HG03442 (cell line): Measurements from ENCODE around the gene SLC16A3.
"Not testable (repeated sequence)": the region's sequence is repeated elsewhere in the genome, so short reads cannot be mapped to it uniquely, and the experiment has no call there.

Experiments
- ATAC-seq: cut with Tn5 transposase; IDR thresholded peaks from one replicate; pipeline ENCODE4 v1.9.1; 2021; ENCODE audit warnings: mild to moderate bottlenecking, moderate library complexity; ENCODE audit not compliant: unreplicated experiment

Gene SLC16A3

DNA sequence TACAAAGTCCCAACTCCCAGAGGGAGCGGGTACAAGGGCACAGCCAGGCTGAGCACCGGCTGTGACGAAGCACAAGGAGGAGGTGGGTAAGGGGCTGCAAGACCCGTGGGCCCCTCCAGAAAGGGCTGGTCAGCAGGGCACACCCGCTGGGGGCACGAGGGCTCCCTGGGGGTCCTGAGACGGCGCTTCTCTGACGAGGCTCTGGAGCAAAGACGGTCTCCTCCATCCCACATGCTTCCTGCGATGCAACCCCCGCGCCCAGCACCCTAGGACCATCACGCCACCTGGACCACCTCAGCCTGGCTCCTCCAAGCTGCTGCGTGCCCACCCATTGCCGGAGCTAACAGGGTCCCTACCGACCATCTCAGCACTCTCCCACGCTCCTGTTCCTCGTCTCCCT, 24.9 kb upstream of the SLC16A3 start:
- no peak for ATAC-seq

DNA sequence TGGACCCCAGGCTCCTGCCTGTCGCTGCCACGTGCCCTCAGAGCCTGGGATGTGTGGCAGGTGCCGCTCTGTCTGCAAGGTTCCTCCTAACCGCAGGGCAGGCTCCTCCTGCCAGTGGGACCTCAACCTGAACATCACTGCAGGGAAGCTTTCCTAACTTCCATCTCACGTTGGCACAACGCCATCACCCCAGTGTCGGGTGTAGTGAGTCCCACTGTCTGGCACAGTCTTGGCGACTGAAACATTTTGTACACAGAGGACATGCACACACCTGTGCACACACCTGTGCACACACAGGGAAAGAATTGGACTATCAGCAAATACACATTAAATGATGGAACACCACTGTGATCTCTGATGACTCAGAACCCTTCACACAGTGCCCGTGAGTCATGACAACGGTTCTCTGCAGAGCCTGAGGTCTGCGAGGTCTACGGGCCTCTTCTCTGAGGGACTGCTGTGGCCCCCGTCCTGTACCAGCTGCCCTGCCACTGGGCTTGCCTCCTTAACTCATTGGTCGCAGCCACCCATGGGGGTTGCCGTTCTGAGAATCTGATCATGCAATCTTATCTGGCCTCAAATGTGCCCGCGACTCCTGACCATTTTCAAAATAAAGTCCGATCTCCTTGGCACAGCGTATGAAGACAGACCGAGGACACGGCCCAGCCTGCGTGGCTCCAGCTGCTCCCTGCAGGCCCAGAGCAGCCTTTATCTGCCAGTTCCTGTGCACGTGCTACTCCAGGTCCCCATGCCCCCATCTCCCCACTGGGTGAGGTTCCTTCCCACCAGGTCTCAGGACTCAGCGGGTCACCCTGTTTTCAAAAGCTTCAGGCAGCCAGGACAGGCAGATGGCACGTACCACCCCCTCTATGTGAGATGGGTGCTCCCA, 23.8 kb upstream of the SLC16A3 start:
- ATAC-seq, result no peak

- ATAC-seq, result peak; percentile 71
Measured at GRCh38 chr17:82205720-82206508, 22.9 kb upstream of the SLC16A3 start.

GRCh38 chr17:82210655-82211054, 18.2 kb upstream of the SLC16A3 start:
- ATAC-seq, result not testable (repeated sequence)

GRCh38 chr17:82212331-82213250, 16.3 kb upstream of the SLC16A3 start, which contains the start of gene CCDC57:
Gene CCDC57 (minus strand): TSS chr17:82212842. CDS start chr17:82201944, 10,898 bp downstream.
- ATAC-seq, result peak; percentile 45

DNA sequence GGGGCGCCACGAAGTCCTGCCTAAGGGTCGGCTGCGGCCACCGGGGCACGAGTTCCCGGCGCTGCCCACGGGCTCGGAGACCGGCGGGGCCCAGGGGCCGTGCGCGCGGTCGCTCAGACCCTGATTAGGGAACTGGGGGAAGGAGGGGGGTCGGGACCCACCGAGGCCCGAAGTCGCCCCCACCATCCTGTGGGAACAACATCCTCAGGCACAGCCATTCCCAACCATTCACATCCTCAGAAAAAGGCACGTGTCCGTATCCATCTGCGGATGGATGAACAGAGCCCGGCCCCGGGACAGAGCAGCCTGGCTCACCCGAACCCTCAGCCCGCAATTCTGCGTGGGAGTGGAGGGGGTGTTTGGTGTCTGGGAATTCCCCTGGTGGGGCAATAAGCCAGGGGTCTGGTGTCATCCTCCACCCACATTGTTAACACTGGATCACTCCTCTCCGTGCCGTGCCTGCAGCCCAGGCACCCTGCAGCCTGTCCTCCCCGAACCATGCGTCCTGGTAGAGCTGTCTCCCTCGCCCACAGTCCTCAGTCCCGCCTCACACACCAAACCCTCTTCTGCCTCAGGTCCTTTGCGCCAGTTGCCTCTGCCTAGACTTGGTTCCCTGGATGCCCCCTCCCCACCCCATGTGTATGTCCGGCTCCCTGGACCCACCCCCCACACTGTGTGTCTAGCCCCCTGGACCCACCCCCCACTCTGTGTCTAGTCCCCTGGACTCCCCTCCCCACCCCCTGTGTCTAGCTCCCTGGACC, 15.4 kb upstream of the SLC16A3 start:
- ATAC-seq, result peak; percentile 12

DNA sequence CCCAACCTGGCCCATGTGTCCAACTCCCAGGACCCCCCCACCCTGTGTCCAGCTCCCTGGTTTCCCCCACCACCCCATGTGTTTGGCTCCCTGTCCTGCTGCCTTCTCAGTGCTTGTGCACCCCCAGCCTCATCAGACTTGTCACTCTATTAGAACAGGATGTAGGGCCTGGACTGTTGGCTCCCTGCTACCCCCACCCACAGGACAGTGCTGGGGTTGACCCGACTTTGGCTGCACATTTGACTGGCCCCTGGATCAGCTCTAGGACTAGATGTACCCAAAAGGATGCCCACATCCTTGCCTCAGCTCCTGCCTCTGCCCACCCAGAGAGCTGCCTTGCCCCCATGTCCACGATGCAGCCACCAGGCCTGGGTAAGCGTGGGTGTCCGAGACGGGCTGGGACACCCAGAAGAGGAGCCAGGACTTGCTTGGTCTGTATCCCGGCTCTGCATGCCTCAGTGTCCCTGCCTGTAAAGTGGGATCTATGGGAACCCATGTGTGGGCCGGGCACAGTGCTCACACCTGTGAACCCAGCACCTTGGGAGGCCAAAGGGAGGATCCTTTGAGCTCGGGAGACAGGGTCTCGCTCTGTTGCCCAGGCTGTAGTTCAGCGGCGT, 14.7 kb upstream of the SLC16A3 start:
- no peak for ATAC-seq

DNA sequence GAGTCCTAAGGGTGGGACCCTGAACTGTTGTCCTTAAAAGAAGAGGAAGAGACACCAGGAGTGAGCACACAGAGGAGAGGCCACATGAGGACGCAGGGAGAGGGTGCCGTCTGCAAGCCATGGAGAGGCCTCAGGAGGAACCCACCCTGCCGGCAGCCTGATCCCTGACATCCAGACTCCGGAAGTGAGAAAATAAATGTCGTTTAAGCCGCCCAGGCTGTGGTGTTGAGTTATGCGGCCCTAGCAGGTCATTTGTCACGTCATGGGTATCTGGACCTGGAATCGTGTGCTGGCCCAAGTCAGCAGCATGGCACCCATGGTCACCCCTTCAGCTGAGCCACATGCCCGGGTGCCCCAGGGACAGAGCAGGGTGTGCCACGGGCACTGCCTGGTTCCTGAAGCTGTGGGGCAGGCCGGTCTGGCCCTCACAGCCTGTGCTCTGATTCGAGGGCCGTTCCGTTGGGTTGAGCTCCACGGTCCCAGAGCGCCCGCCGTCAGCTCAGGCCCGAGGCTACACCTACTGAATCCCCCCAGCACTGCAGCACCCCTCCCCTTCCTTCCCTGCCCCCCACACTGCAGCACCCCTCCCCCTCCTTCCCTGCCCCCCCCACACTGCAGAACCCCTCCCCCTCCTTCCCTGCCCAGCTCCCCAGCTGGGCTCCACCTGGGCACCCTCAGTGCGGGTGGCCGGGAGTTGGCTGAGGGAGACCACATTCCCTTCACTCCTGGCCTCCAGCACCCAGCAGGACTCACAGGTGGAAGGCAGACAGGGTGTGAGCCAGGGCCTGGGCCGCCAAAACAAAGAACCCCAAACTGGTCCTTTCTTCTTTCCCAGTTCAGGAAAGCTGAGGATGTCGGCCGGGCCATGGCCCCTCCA, 13.5 kb upstream of the SLC16A3 start:
- ATAC-seq, result no peak

- no peak for ATAC-seq
Measured at GRCh38 chr17:82215972-82216300, 12.9 kb upstream of the SLC16A3 start.

DNA sequence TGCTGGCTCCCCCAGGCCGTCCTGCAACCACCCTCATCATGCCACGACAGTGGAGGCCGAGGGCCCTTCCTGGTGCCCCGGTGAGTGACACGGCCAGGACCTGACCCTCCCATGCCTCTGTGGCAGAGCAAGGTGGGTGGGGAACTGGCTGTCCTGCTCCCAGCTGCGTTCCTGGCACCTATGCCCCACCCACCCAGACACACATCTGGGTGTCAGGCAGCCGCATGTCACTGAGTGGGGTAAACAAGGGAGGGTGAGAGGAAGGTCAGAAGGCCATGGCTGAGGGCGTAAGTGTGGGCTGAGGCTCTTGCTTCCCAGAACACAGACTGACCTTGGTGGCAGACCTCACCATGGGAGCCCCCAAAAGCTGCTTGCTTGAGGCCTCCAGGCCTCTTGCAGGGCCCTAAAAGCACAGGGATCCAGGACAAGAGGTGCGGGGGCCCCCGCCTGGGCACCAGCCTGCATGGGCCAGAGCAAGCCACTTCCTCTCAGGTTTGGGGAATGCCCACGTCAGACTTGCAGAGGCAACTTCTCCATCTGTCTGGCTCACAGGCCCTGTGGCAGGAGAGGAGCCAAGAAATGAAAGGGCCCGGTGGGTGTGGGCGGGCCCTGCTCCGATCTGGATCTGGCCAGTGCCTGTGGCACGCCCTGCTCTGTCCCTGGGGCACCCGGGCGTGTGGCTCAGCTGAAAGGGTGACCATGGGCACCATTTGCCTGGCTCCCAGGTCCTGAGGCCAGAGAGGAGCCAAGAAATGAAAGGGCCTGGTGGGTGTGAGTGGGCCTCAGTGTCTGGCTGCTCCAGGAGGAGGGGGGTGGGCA, 12.3 kb upstream of the SLC16A3 start:
- ATAC-seq, result no peak

DNA sequence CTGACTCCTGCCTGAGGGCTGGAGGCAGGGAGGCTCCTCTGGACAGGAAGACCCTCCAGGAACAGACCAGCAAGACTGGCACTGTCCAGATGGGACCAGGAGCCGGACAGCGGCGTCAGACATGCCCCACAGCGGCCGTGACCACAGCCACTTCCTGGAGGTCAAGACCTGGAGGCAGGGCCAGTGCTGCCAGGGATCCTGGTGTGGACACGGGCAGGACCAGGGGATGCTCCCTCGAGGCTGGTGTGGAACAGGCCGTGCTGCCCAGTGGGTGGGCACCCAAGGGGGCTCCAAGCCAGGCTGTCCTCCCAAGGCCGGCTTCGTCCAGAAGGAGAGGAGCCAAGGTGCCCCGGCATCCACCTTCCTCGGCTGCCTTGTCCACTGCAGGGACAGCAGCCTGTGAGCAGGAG, 11.7 kb upstream of the SLC16A3 start:
- no peak for ATAC-seq

DNA sequence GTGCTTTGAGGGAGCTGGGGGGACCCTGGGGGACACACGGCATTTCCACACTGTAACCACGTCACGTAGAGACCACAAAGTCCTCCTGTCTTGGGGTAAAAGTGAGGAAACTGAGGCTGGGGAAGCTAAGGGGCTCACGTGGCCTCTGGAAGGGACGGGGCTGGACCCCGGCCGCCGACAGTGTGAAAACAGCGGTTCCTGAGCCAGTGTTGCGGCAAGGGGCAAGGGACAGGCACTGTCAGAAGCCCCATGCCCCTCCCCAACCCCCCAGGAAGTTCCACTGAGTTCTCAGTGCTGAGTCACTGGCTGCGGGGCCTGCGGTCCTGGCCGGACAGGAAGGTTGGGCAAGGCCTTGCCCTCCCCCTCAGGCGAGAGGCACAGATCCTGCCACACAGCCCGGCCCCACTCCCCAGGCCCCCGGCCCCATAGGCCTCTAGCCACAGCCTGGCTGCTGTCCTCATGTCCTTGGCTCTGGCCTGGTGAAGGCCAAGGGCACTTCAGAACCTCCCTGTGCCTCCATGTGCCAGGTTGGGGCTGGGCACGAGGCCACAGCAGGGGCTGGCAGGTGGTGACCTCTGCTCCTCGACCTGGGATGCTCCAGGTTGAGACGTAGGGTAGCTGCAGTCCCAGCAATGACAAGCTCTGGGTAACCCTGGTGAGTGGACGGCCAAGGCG, 11.2 kb upstream of the SLC16A3 start:
- ATAC-seq, result no peak

DNA sequence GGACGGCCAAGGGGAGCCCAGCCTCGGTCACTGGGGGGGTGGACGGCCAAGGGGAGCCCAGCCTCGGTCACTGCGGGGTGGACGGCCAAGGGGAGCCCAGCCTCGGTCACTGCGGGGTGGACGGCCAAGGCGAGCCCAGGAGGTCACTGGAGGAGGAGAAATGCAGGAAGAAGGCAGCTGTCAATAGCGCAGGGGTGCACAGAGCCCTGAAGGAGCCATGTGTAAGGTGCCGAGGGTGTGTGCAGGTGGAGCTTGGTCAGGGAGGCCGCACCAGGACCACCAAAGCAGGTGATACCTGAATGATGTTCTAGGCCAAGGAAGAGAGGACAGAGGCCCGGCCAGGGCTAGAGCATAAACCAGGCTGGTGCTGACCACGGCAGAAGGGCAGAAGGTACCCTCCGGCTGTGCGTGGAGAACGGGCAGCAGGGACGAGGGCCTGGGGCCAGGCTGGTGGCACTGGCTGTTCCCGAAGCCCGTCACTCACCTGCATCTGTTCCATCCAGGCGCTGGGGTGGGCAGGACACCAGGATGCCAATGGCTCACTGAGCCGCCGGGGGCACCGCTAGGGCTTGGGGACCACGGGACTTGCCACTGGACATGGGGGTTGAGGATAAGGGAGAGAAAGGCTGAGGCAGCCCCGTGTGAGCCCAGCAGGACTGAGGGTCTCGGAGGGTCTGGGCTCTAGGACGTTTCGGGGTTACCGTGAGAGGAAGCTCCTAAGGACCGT, 10.3 kb upstream of the SLC16A3 start:
- ATAC-seq, result no peak

GRCh38 chr17:82219083-82219482, 9.8 kb upstream of the SLC16A3 start:
- ATAC-seq, result no peak

DNA sequence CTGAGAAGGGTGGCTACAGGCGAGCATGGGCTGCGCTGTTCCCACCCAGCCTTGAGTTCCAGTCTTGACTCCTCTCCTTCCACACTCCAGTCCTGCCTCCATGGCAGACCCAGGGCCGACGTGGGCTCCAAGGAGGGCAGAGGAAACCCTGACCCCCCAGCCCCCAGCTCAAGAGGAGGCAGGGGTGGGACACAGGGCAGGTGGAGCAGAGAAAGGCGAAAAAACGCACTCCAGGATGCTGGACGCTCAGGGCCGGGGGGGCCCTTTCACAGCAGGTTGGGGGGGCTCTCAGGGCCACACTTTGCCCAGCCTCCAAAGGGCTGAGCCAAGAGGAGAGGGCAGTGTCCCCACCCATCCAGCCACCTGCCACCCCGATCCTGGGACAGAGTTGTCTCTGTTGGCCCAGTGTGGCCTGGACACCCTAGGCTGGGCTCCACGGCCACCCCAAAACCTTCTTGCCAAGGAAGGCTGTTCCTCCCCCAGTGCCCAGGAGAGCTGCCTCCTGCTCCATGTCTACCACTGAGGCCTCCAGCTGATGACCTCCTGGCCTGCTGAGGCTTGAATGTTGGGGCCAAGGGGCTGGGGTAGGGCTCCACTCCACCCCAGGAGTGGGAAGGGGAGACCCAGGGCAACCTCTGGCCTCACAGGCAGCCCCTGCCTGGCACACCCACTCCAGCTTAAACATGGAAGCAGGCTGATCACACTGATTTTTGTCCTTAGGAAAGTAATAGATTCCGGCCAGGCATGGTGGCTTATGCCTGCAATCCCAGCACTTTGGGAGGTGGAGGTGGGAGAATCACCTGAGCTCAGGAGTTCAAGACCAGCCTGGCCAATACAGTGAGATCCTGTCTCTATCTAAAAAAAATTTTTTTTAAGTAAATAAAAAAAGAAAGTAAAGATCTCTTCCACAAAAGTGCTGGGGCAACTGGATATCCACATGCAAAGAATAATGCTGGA, 8.8 kb upstream of the SLC16A3 start:
- no peak for ATAC-seq
